Uterus (tissue), 2 donors: ENCODE data around the gene ADAMTS15.

Experiments used
- CTCF ChIP-seq, 4 experiments: fragments of 200-600 bp in 2 of 4; fragments of 450-650 bp in 2 of 4; sonication (generic) in 2 of 4; IDR thresholded peaks; one replicate each; pipeline ENCODE4 v1.5.1; 2016 to 2019; ENCODE audit warnings: antibody characterized with exemption in 4 of 4, mild to moderate bottlenecking in 2 of 4, moderate library complexity in 1 of 4
- POLR2A ChIP-seq, 2 donors: fragments of 450-650 bp; IDR thresholded peaks; one replicate each; pipeline ENCODE4 v1.6.1; 2016; ENCODE audit warnings: antibody characterized with exemption in 2 of 2, mild to moderate bottlenecking in 1 of 2, moderate library complexity in 1 of 2

- TF ChIP-seq CTCF (IDR thresholded peaks at IDR 0.05) (no peak), POLR2A (IDR thresholded peaks at IDR 0.05) (no peak)
Measured at GRCh38 chr11:130469181-130469580, 20.7 kb downstream of the ADAMTS15 start.
